Tracheal epithelial cell (primary cell): ENCODE data around the gene ACTN2. TPM values are rescaled to one million over a fixed set of nuclear protein-coding genes. Genes with fewer than 3 reads are reported as not detected.

Source experiments
- total RNA-seq: library from RNA; depleted of rRNA; stranded (reverse); fragments of >200 nt; gene quantifications from 2 replicates; pipeline ENCODE4 v1.2.1, GENCODE V29; 2014

Gene ACTN2
- not detected in 2 replicates for total RNA-seq

GRCh38 chr1:236685917-236686814, at the start of gene ACTN2:
Gene ACTN2, plus strand, starts transcription at chr1:236686499. Its CDS starts 175 bp downstream, at chr1:236686674.

GRCh38 chr1:236795035-236795756, 108.9 kb downstream of the ACTN2 start, which contains the start of gene MTR:
Gene MTR, plus strand, starts transcription at chr1:236795292. Its CDS starts 412 bp downstream, at chr1:236795704.

Other genes with a start within 250 kb of the ACTN2 start
- gene LGALS8, start 162.5 kb upstream of the ACTN2 start, total RNA-seq, result 39.9 and 66.3 TPM in 2 replicates
- 32.5 and 45.4 TPM in 2 replicates for gene HEATR1, start 82.0 kb upstream of the ACTN2 start, total RNA-seq
- gene MTR, start 108.8 kb downstream of the ACTN2 start, total RNA-seq, result 15.3 and 20.5 TPM in 2 replicates